Dermis microvascular lymphatic vessel endothelial cell (primary cell): ENCODE measurements around the gene PBX2. TPM values are rescaled to one million over a fixed set of nuclear protein-coding genes. Genes with fewer than 3 reads are reported as not detected.
"Not testable (repeated sequence)": the region's sequence is repeated elsewhere in the genome, so short reads cannot be mapped to it uniquely, and the experiment has no call there.

Experiments
- DNase-seq, 2 donors: peaks; one replicate each; pipeline versions ENCODE4 v3.0.0 to v3.0.0-alpha.2; 2010; ENCODE audit warnings: low read depth in 2 of 2
- total RNA-seq: library from RNA; depleted of rRNA; stranded (reverse); fragments of >200 nt; gene quantifications from 2 replicates; pipeline ENCODE4 v1.2.1, GENCODE V29; 2014

The PBX2 gene
- total RNA-seq, 1 donor from 2014 or later: 37.2 TPM

DNA sequence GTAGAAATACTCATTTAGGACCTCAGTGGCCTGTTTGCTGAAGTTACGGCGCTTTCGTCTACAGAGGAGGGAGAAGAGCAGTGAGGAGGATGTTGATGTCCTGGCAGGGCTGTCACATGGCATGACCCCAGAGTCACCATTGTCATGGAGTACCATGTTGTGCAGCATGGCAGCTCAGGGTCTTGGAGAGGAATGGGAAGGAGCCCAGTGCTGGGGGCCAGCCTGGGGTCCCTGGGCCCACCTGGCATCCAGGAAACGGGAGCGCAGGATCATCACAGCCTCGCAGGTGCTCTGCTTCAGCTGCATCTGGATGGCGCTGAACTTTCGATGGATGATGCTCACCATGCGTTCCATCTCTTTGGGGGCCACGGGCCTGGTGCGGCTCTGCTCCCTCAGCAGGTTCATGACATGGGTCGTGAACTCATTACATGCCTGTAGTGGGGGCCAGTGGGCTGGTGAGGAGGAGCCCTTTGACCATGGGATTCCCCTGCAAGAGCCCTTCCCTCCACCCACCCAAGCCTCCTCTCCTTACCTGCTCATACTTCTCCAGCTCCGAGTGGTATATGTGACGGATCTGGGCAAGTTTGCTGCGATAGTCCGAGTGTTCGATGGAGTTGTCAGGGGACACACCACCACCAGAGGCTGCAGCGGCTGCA is 2.1 kb downstream of the PBX2 start:
- not testable (repeated sequence) for DNase-seq

- peak in 1 of 2 donors; percentile 61 for DNase-seq
These were observed 2.8 kb downstream of the PBX2 start for GRCh38 chr6:32187009-32187709.

- not testable (repeated sequence) for DNase-seq
These were observed 3.7 kb downstream of the PBX2 start for GRCh38 chr6:32186151-32186840.

GRCh38 chr6:32185681-32186131 is 4.3 kb downstream of the PBX2 start:
- peak in 1 of 2 donors; percentile 86 for DNase-seq

- no peak for DNase-seq
These were observed 5.8 kb downstream of the PBX2 start, which contains the start of gene AGER for GRCh38 chr6:32184084-32184640. TSS of gene AGER (minus strand) at chr6:32184253. CDS start at chr6:32184222, 31 bp downstream.

GRCh38 chr6:32183483-32184083 is 6.4 kb downstream of the PBX2 start:
- DNase-seq: no peak

- DNase-seq: no peak
These were observed 7.0 kb downstream of the PBX2 start for GRCh38 chr6:32183030-32183429.

DNA sequence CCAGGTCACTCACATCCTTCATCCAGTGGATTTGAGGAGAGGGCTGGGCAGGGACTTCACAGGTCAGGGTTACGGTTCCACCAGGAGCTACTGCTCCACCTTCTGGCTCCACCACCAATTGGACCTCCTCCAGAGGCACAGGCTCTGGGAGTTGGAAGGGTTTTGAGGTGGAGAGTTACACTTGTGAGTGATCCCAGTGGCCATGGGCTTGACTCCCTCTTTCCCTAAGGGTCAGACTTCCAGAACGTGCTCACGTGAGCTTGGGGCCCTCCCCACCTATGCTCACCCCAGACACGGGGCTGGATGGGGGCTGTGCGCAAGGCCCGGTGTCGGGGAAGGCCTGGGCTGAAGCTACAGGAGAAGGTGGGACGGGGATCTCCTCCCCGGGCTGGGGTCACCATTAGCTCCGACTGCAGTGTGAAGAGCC is 7.4 kb downstream of the PBX2 start:
- DNase-seq: no peak

GRCh38 chr6:32181915-32182529 is 8.0 kb downstream of the PBX2 start:
- no peak for DNase-seq

GRCh38 chr6:32181148-32181702 is 8.8 kb downstream of the PBX2 start:
- no peak for DNase-seq

- no peak for DNase-seq
These were observed 10.1 kb downstream of the PBX2 start for GRCh38 chr6:32179766-32180405.

- DNase-seq: peak in 1 of 2 donors; percentile 49
These were observed 11.2 kb downstream of the PBX2 start for GRCh38 chr6:32178547-32179440.

DNA sequence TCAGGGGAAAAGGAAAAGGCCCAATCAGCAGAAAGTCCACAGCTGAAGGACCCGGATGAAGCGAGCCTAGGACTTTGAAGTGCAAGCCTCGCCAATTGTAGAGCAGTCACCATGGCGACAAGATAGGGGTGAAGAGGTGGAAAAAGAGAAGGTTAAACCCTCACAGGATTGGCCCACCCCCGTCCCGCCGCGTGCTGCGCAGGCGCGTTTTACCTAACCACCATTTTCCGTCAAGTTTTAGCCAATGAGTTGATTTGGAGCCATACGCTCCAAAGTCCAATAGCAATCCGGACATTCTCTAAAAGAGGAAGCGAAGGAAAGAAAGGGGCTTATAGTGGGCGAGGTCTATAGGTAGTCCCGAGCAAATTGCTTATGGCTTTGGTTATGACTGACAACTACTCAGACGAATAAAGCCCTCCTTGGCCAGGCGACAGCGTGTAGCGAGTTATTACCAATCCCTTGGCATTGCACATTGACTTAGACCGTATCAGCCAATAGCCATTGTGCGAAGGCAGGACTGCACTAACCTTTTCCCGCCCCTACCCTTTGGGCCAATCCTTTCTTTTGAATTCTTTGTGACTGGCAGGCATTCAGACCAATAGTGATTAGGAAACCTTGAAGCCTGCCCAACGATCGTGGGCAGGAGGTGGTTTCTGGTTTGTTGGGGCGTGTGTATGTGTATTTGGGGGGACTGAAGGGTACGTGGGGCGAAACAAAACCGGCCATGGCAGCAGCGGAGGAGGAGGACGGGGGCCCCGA is 12.0 kb downstream of the PBX2 start, which contains the start of gene RNF5:
TSS of gene RNF5 (plus strand) at position 618 of the 759 bp plus-strand sequence. CDS start at position 725, 107 bp downstream.
- peak; percentile 100 for DNase-seq

- peak in 1 of 2 donors; percentile 78 for DNase-seq
These were observed 12.7 kb downstream of the PBX2 start for GRCh38 chr6:32177183-32177787.

DNA sequence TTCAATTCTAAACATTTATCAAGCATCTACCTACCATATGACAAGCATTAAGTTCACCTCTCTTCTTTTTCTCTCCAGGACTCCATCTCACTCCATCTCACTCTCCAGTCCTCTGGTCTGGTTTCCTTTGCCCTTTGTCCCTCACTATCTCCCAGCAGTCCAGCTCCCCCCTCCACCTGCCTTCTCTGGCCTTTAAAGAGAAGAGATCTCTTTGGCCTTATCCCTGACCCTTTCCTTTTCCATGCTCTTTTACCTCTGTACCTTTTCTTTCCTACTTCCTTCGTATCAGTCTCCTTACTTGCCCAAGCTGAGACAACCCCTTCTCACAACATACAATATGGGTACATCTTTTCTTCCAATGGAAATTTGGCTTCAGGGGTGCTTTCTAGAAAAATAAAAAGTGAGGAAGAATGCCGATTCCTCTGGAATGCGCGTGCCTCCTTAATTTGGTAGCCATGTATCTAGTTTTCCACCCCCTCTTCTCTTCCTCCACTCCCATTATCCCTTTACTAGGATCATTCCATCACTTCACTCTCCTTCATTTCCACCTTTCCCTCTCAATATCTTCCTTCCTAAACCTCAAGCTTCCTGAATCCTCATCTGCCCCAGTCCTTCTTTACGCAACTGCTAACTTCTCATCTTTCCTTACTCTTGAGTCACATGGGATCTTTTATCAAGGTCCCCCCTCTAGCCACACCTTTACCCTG is 13.4 kb downstream of the PBX2 start:
- no peak for DNase-seq

- peak; percentile 93 to 98 for DNase-seq
These were observed 14.1 kb downstream of the PBX2 start, which contains the start of gene AGPAT1 for GRCh38 chr6:32175711-32176475. TSS of gene AGPAT1 (minus strand) at chr6:32176084. CDS start at chr6:32171496, 4,588 bp downstream.
